ENCODE data around the gene MRGPRD. TPM values are rescaled to one million over a fixed set of nuclear protein-coding genes. Genes with fewer than 3 reads are reported as not detected.

The MRGPRD gene
- total and polyA plus RNA-seq, 2 of the 13 experiments (the other 11 are each of a cell fraction or from before 2014, with no cell fraction given), result not detected

GRCh38 chr11:69001243-69002081, 20.7 kb upstream of the MRGPRD start:
- no peak for TF ChIP-seq ZNF761 (CRISPR knock-in tag; conservative IDR thresholded peaks at IDR 0.05)
- no peak for TF ChIP-seq ZNF142 (CRISPR knock-in tag; IDR thresholded peaks at IDR 0.05)
- no peak for TF ChIP-seq SIN3B (IDR thresholded peaks at IDR 0.05; ENCODE audit: low read length)
- TF ChIP-seq HOXA5 (CRISPR knock-in tag; IDR thresholded peaks at IDR 0.05), result no peak
- TF ChIP-seq MEF2D (CRISPR knock-in tag; IDR thresholded peaks at IDR 0.05), result no peak
- no peak for TF ChIP-seq ZNF713 (CRISPR knock-in tag; IDR thresholded peaks at IDR 0.05)
- no peak for TF ChIP-seq KDM5A (IDR thresholded peaks at IDR 0.05; ENCODE audit: borderline replicate concordance, low read length)
- TF ChIP-seq ZNF468 (CRISPR knock-in tag; IDR thresholded peaks at IDR 0.05), result no peak
- no peak for TF ChIP-seq KDM4B (CRISPR knock-in tag; IDR thresholded peaks at IDR 0.05)
- TF ChIP-seq ZNF205 (CRISPR knock-in tag; IDR thresholded peaks at IDR 0.05), result no peak
- no peak for TF ChIP-seq ZNF597 (CRISPR knock-in tag; IDR thresholded peaks at IDR 0.05)
- TF ChIP-seq ZNF414 (CRISPR knock-in tag; IDR thresholded peaks at IDR 0.05), result no peak
- TF ChIP-seq CREBL2 (CRISPR knock-in tag; IDR thresholded peaks at IDR 0.05; ENCODE audit: borderline replicate concordance), result no peak
- ATAC-seq (no peak), DNase-seq (ENCODE audit: low spot score) (no peak), FAIRE-seq (no peak)
- in situ Hi-C loops (cut with HindIII; ENCODE audit: extremely low pct_ligation_motif_present, low pct_unique_long_range_greater_than_20kb) (no loop called here), intact Hi-C loops (cut with micrococcal nuclease; ENCODE audit: unreplicated experiment) (no loop called here)
- no peaks in the 10 kb centered on the region for H4K20me1 ChIP-seq (ENCODE audit: insufficient read depth, low read length)
- BruUV-seq (replicated peaks), result no TSS peak
- H3K27me3 ChIP-seq (ENCODE audit: control insufficient read depth in 1 of 2, insufficient read depth in 2 of 2, low read length in 2 of 2), result peaks cover 4 to 69% of the 10 kb centered on the region in 2 experiments; a peak in 4 of 5 replicates
- H3K36me3 ChIP-seq (replicated peaks in 1 of 2; ENCODE audit: control insufficient read depth in 1 of 2, insufficient read depth in 2 of 2, low read length in 2 of 2), result no peaks in the 10 kb centered on the region
- H2AFZ ChIP-seq (ENCODE audit: low read length), result no peak overlapping the region
- H3K4me3 ChIP-seq (replicated peaks in 1 of 3; ENCODE audit: insufficient read depth in 1 of 3, low read depth in 2 of 3, low read length in 3 of 3), result no peak overlapping the region
- CTCF ChIA-PET (ENCODE audit: low intra/inter-chr PET ratio, low total read pairs), result no interaction called here
- no peak overlapping the region for H3K4me2 ChIP-seq (ENCODE audit: low read depth, low read length)
- no peak overlapping the region for H3K27ac ChIP-seq (ENCODE audit: extremely low read length, insufficient read depth, low read length)
- peaks cover 7% of the 10 kb centered on the region for H3K4me1 ChIP-seq (ENCODE audit: insufficient read depth, low read length)
- no peak overlapping the region for H3K9ac ChIP-seq (ENCODE audit: insufficient read depth, low read depth, low read length)
- no peaks in the 10 kb centered on the region for H3K79me2 ChIP-seq (ENCODE audit: insufficient read depth, low read length)
- POLR2A ChIA-PET, result interaction anchor here (1.2 kb wide), 1 partner anchor 47 kb away, joined by 3 read pairs; the partner anchor contains the start of gene TPCN2
- 39% methylated on average over 11 of the region's 23 CpGs for WGBS (ENCODE audit: low lambda C conversion rate)
- H3K9me3 ChIP-seq (ENCODE audit: low read length), result no peaks in the 10 kb centered on the region

Measured in HepG2 (cell line).